IPS-15b (cell line): ENCODE data around the gene PLET1.

Source experiments
- H3K27me3 ChIP-seq: one replicate; pipeline ENCODE4 v1.6.1; 2013; ENCODE audit warnings: low read length; ENCODE audit not compliant: control insufficient read depth, insufficient read depth
- H3K36me3 ChIP-seq: one replicate; pipeline ENCODE4 v1.6.1; 2013; ENCODE audit warnings: low read length; ENCODE audit not compliant: control insufficient read depth, insufficient read depth
- H3K4me1 ChIP-seq: one replicate; pipeline ENCODE4 v1.6.1; 2013; ENCODE audit warnings: mild to moderate bottlenecking, low read length; ENCODE audit not compliant: control insufficient read depth, insufficient read depth
- H3K4me3 ChIP-seq: one replicate; pipeline ENCODE4 v1.5.1; 2013; ENCODE audit warnings: low read depth, low read length
- H3K9ac ChIP-seq: one replicate; pipeline ENCODE4 v1.6.1; 2013; ENCODE audit warnings: low read depth, mild to moderate bottlenecking, low read length
- H3K9me3 ChIP-seq: one replicate; pipeline ENCODE4 v1.6.1; 2013; ENCODE audit warnings: mild to moderate bottlenecking, low read length; ENCODE audit not compliant: control insufficient read depth, insufficient read depth

PLET1 gene

DNA sequence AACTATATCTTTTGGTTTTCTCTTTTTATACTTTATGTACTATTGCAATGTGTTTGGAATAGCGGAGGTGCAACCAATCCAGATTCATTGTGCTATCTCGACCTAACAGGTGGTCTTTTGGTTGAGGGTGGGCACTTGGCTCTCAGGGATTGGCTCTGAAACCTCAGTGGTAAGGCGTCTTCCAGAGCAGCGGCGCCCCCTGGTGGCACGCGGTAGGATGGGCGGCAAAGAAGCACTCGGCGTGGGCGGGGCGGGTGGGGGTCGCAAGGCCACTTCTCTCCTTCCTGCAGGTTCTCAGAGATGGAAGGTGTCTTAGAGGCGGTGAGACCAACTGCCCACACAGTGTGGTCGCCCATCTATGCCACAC is 19.2 kb upstream of the PLET1 start:
- Histone ChIP-seq H3K27me3 (no peaks in the 10 kb centered on the region), H3K9ac (no peak overlapping the region), H3K4me3 (peak overlapping the region; percentile 50), H3K9me3 (no peaks in the 10 kb centered on the region), H3K36me3 (no peaks in the 10 kb centered on the region), H3K4me1 (no peaks in the 10 kb centered on the region)

DNA sequence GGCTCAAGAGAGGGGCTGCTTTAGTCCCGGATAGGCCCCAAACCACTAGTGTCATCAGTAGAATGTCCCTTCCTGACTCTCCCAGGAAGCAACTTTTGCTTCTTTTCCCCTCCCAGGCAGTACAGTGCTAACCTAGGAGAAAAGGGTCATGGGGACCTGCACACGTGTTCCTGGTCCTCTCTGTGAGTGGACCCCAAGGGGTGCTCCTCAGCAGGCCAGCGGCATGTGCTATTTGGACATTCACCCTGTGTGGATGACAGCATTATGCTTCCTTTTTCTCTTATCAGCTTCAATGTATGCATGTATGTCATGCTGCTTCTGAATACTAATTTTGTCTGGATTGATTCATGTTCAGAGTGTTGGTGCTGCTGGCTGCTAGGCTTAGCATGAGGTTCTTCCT is 18.1 kb upstream of the PLET1 start:
- no peak overlapping the region for H3K9ac ChIP-seq

DNA sequence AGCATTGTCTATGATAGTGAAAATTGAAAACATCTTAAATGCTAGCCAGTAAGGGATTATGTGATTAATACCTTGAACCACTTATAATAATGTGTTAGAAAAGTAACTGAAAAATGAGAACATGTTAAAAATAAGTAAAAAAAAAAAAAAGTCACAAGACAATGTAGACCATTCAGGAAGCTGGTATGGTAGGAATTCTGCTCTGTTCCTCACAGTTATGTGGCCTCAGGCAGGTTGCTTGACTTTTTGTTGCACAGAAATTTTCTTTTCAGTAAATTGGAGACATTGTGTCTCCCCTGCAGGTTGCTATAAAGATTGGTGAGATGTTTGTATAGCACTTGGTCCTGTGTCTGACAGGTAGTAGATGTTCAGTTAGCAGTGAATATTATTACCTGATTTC is 17.3 kb upstream of the PLET1 start:
- no peaks in the 10 kb centered on the region for H3K9me3 ChIP-seq
- no peaks in the 10 kb centered on the region for H3K36me3 ChIP-seq
- H3K4me3 ChIP-seq: no peak overlapping the region
- no peak overlapping the region for H3K9ac ChIP-seq
- H3K27me3 ChIP-seq: no peaks in the 10 kb centered on the region
- no peaks in the 10 kb centered on the region for H3K4me1 ChIP-seq

More for the DNA sequence above, 18.1 kb upstream of the PLET1 start:
- no peak overlapping the region for H3K4me3 ChIP-seq
- no peaks in the 10 kb centered on the region for H3K4me1 ChIP-seq
- no peaks in the 10 kb centered on the region for H3K27me3 ChIP-seq
- H3K9me3 ChIP-seq: no peaks in the 10 kb centered on the region
- no peaks in the 10 kb centered on the region for H3K36me3 ChIP-seq

DNA sequence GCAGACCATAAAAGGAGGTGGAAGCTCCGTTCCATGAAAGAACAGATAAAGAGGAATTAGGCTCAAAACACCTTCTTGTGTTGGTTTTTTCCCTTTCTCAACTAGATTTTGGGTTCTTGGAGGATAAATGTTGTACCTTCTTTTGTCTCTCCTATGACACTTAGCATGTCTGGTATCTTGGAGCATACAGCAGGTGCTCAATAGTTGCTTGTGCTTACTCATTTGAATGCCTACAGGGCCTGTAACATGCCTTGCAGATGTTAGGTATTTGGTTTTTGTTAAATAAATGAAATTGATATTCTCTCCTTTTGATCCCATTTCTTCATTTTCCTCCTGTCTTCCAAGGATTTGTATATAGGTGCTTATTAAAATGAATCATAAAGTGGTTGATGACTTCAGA is 16.4 kb upstream of the PLET1 start:
- Histone ChIP-seq H3K9ac (no peak overlapping the region), H3K4me1 (no peaks in the 10 kb centered on the region), H3K27me3 (no peaks in the 10 kb centered on the region), H3K9me3 (no peaks in the 10 kb centered on the region), H3K4me3 (no peak overlapping the region), H3K36me3 (no peaks in the 10 kb centered on the region)

DNA sequence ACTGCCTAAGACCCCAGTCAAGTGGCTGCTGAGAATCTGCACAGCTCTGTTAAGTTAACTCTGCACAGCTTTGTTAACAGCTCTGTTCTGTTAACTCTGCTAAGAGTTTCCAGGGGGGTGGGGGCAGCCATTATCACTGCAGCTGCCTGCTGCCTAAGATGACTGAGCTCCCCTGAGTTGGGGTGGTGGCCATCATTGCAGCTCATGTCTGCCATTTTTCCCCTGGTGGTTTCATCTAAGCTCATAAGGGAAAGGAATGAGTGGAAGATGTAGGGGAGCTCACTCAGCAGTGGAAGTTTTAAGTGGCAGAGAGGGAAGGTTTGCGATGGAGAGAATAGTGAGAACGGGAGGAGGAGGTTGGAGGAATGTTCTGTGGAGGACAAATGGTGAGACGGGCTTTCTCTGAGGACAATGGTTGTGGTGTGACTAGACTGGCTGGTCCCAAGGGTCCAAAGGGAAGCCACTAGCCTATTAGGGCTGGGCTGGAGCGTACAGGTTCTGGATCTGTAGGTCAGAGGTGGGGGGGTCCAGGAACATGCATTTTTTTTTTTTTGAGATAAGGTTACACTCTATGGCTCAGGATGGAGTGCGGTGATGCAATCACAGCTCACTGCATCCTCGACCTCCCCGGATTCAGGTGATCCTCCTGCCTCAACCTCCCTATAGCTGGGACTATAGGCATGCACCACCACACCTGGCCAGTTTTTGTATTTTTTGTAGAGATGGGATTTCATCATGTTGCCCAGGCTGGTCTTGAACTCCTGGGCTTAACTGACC is 13.5 kb upstream of the PLET1 start:
- Histone ChIP-seq H3K36me3 (no peaks in the 10 kb centered on the region), H3K4me1 (peaks cover 3% of the 10 kb centered on the region), H3K27me3 (no peaks in the 10 kb centered on the region), H3K9me3 (no peaks in the 10 kb centered on the region), H3K4me3 (no peak overlapping the region), H3K9ac (no peak overlapping the region)

DNA sequence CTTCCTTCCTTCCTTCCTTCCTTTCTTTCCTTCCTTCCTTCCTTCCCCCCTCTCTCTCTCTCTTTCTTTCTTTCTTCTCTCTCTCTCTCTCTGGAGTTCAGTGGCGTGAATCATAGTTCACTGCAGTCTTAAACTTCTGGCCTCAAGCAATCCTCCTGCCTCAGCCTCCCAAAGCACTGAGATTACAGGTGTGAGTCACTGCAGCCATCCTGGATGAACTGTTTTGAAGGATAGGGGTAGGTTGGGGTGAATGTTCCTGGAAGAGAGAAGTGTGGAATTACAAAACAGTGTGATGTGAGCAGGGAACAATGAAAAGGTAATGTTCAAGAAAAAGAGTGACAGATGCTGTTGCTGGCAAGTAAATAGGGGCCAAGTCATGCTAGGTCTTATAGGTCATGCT is 12.4 kb upstream of the PLET1 start:
- Histone ChIP-seq H3K9me3 (no peaks in the 10 kb centered on the region), H3K4me1 (peaks cover 3% of the 10 kb centered on the region), H3K9ac (no peak overlapping the region), H3K27me3 (no peaks in the 10 kb centered on the region), H3K4me3 (no peak overlapping the region), H3K36me3 (no peaks in the 10 kb centered on the region)

DNA sequence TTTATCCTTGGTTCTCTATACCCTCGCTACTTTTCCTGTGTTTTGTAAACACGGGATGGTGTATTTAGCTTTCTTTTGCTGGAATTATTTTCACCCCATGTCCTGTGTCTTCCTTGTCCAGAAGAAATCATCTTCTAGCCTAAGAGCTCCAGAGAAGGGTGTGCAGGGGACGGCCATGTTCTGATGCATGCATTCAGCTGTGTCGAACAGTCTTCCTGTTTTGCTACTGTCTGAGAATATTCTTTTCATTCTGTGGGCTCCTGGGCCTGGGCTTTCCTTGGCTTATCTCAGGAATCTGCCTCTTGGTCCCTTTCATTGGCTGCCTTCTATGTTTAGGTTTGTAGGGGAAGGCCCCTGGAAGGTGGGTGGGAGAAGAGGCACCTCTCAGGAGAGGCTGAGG is 10.6 kb upstream of the PLET1 start:
- Histone ChIP-seq H3K9me3 (no peaks in the 10 kb centered on the region), H3K4me3 (peak overlapping the region; percentile 15), H3K36me3 (no peaks in the 10 kb centered on the region), H3K9ac (no peak overlapping the region), H3K27me3 (no peaks in the 10 kb centered on the region), H3K4me1 (peaks cover 3% of the 10 kb centered on the region)

DNA sequence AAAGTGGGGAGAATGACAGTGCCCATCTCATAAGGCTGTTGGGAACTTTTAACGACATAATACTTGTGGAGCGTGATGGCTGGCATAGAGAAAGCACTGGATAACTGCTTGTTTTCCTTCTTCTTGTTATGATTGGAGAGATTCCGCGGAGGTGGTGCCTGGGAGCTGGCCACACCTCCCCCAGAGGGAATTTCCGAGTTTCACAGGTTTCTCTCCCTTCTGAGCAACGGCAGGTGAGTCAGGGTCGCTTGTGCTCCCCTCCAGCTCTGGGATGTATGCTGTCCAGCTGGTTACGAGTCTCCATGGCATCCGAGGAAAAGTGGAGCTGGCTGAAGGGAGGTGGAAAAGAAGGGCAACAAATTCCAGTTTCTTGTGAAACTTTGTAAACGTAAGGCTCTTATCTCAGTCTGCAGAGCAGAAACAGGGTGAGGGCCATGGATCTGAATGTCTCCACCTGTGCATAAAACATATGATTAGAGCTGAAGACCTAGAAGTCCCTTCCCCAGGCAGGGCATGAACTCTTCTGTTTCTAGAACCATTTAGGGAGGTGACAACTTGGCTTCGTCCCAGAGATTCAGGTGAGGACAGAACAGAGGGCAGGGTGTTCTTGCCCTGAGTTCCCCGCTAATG is 10.0 kb upstream of the PLET1 start:
- Histone ChIP-seq H3K4me1 (peaks cover 3% of the 10 kb centered on the region), H3K4me3 (peak overlapping the region; percentile 15), H3K9ac (no peak overlapping the region), H3K27me3 (no peaks in the 10 kb centered on the region), H3K36me3 (no peaks in the 10 kb centered on the region), H3K9me3 (no peaks in the 10 kb centered on the region)

DNA sequence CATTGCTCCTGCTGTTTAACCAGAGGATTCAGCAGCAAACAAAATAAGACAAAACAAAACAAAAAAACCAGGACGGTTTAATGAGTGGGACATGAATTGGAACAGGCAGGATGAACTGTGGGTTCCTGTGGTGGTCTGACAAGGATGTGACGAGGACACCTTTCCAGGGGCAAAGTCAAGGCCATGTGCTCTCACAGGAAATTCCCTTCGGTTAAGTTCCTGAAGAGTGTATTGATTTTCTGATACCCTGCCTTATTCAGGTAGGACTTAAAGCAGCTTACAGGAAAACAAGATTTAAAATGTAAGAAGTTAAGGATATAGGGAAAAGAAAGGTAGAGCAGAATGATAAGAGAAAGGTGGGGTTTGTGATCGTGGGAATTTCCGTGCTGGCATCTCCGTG is 8.5 kb upstream of the PLET1 start:
- H3K4me3 ChIP-seq: no peak overlapping the region
- peaks cover 3% of the 10 kb centered on the region for H3K4me1 ChIP-seq
- H3K36me3 ChIP-seq: no peaks in the 10 kb centered on the region
- H3K9ac ChIP-seq: no peak overlapping the region
- no peaks in the 10 kb centered on the region for H3K9me3 ChIP-seq
- no peaks in the 10 kb centered on the region for H3K27me3 ChIP-seq

DNA sequence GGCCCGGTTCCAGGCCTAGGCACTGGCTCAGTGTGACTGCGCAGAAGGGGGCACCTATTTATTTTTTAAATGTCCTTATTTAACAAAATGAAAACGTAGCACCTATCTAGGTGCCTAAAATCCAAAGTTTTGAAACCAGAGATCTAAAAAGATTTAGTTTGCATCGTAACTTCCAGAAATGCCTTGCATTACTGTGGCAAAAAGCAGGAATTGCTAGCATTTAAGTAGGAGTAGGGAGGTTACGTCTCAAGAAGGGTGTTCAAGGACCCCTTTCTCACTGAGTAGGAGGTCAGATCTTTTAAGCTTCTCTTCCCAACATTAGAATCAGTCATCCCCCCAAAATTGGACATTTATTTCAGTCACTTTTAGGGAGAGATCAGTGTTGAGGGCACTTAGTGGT is 7.7 kb upstream of the PLET1 start:
- H3K4me3 ChIP-seq: no peak overlapping the region
- H3K27me3 ChIP-seq: no peaks in the 10 kb centered on the region
- peaks cover 3% of the 10 kb centered on the region for H3K4me1 ChIP-seq
- no peaks in the 10 kb centered on the region for H3K9me3 ChIP-seq
- no peak overlapping the region for H3K9ac ChIP-seq
- no peaks in the 10 kb centered on the region for H3K36me3 ChIP-seq

DNA sequence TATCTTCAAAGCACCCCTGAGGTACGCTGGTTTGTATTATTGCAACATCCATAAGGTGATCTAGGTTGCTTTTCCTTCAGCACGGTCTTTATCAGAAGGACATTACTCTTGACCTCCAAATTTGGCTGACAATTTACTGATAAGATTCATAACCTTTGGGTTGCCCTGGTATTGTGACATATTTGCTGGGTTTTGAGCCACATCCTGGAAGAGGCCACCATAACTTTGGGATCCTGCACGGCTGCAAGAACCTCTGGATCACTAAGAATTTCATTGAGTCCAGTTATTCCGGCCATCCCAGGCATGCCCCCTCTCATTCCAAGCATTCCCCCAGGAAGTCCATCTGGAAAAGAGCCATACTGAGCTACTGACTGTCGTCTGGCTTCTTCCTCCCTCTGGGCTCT is 6.5 kb upstream of the PLET1 start:
- H3K9me3 ChIP-seq: no peaks in the 10 kb centered on the region

DNA sequence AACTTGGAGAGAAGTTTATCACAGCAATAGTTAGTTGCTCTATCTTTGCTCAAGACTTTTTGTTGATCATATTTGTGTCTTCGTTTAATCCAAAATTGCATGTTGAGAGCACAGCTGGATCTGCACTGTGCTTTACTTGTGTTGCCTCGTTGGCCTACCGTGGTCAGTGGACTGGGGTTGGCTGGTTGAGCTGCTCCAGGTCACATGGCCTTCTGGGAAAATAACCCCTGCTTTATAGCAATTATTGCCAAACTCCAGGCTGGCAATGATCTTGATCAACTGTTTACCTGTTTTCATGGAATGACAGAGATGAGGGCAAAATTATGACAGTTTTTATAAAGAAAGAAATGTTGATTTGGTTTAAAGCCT is 5.7 kb upstream of the PLET1 start:
- Histone ChIP-seq H3K27me3 (no peaks in the 10 kb centered on the region), H3K9ac (no peak overlapping the region), H3K36me3 (no peaks in the 10 kb centered on the region), H3K4me3 (no peak overlapping the region), H3K9me3 (no peaks in the 10 kb centered on the region), H3K4me1 (peaks cover 3% of the 10 kb centered on the region)

More for the DNA sequence above, 6.5 kb upstream of the PLET1 start:
- Histone ChIP-seq H3K36me3 (no peaks in the 10 kb centered on the region), H3K27me3 (no peaks in the 10 kb centered on the region), H3K4me1 (peaks cover 3% of the 10 kb centered on the region), H3K9ac (no peak overlapping the region), H3K4me3 (no peak overlapping the region)
